Measurements from ENCODE around the gene CBLB.

Gene CBLB

GRCh38 chr3:105691053-105691452 is 177.8 kb downstream of the CBLB start:
- Histone ChIP-seq H3K27ac (ENCODE audit: low read depth, low read length) (no peak overlapping the region), H3K27me3 (ENCODE audit: control insufficient read depth, insufficient read depth, low read length) (no peaks in the 10 kb centered on the region), H3K4me1 (ENCODE audit: control insufficient read depth, insufficient read depth, low read length) (no peaks in the 10 kb centered on the region), H3K9ac (ENCODE audit: low read length) (no peak overlapping the region), H3K4me3 (ENCODE audit: low read depth, low read length) (no peak overlapping the region), H3K9me3 (ENCODE audit: control insufficient read depth, insufficient read depth, low read depth, low read length) (no peaks in the 10 kb centered on the region), H3K36me3 (ENCODE audit: control insufficient read depth, insufficient read depth, low read length) (peaks cover 11% of the 10 kb centered on the region)

DNA sequence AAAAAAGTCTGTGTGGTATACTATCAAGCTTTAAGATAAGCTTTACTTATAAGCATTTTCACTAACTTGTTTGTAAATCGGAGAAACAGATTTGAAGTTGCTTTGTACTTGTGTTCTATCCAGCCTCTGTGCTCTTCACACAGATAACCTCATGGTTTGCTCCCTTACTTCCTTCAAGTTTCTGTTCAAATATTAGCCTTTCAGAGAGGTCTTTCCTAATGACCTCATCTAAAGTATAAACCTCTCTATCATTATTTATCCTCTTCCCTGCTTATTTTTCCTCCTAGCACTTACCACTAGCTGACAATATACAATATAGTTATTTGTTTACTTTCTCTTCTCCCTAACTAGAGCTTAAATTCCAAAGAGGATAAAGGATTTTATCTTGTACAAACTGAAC is 180.0 kb downstream of the CBLB start:
- Histone ChIP-seq H3K4me1 (ENCODE audit: control insufficient read depth, insufficient read depth, low read length) (no peaks in the 10 kb centered on the region), H3K36me3 (ENCODE audit: control insufficient read depth, insufficient read depth, low read length) (peaks cover 17% of the 10 kb centered on the region), H3K4me3 (ENCODE audit: low read depth, low read length) (no peak overlapping the region), H3K27me3 (ENCODE audit: control insufficient read depth, insufficient read depth, low read length) (no peaks in the 10 kb centered on the region), H3K9ac (ENCODE audit: low read length) (no peak overlapping the region), H3K9me3 (ENCODE audit: control insufficient read depth, insufficient read depth, low read depth, low read length) (no peaks in the 10 kb centered on the region), H3K27ac (ENCODE audit: low read depth, low read length) (no peak overlapping the region)

GRCh38 chr3:105686278-105686897 is 182.4 kb downstream of the CBLB start:
- H3K4me1 ChIP-seq (ENCODE audit: control insufficient read depth, insufficient read depth, low read length): no peaks in the 10 kb centered on the region
- no peak overlapping the region for H3K27ac ChIP-seq (ENCODE audit: low read depth, low read length)
- H3K36me3 ChIP-seq (ENCODE audit: control insufficient read depth, insufficient read depth, low read length): peaks cover 11% of the 10 kb centered on the region; the same call in 1 of the 2 replicates
- H3K4me3 ChIP-seq (ENCODE audit: low read depth, low read length): no peak overlapping the region
- no peaks in the 10 kb centered on the region for H3K27me3 ChIP-seq (ENCODE audit: control insufficient read depth, insufficient read depth, low read length)
- H3K9ac ChIP-seq (ENCODE audit: low read length): no peak overlapping the region
- no peaks in the 10 kb centered on the region for H3K9me3 ChIP-seq (ENCODE audit: control insufficient read depth, insufficient read depth, low read depth, low read length)

DNA sequence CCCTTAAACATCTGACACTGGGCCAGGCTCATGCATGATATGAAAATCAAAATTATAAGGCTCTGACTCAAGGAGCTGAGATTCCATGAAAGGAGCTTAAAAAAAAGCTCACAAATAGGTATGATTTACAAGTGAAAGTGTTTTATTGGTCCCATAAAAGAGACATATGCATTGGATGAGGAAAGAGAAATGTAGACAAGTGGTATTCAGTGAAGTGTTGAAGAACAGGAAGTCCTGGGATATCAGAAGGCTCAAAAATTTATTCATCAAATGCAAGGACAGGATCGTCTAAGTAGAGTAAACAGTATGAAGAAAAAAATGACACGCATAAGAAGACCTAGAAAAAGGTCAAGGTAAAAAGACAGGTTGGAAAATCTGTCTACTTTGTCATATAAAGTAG is 188.9 kb downstream of the CBLB start:
- peaks cover 30% of the 10 kb centered on the region for H3K36me3 ChIP-seq (ENCODE audit: control insufficient read depth, insufficient read depth, low read length)

GRCh38 chr3:105678017-105678416 is 190.8 kb downstream of the CBLB start:
- Histone ChIP-seq H3K27ac (ENCODE audit: low read depth, low read length) (no peak overlapping the region), H3K36me3 (ENCODE audit: control insufficient read depth, insufficient read depth, low read length) (peaks cover 31% of the 10 kb centered on the region), H3K9me3 (ENCODE audit: control insufficient read depth, insufficient read depth, low read depth, low read length) (no peaks in the 10 kb centered on the region)

More for the DNA sequence above, 188.9 kb downstream of the CBLB start:
- H3K27me3 ChIP-seq (ENCODE audit: control insufficient read depth, insufficient read depth, low read length): no peaks in the 10 kb centered on the region
- H3K27ac ChIP-seq (ENCODE audit: low read depth, low read length): no peak overlapping the region
- no peaks in the 10 kb centered on the region for H3K4me1 ChIP-seq (ENCODE audit: control insufficient read depth, insufficient read depth, low read length)
- H3K9ac ChIP-seq (ENCODE audit: low read length): no peak overlapping the region
- no peaks in the 10 kb centered on the region for H3K9me3 ChIP-seq (ENCODE audit: control insufficient read depth, insufficient read depth, low read depth, low read length)
- no peak overlapping the region for H3K4me3 ChIP-seq (ENCODE audit: low read depth, low read length)

GRCh38 chr3:105676621-105677300 is 192.1 kb downstream of the CBLB start:
- H3K27ac ChIP-seq (ENCODE audit: low read depth, low read length): no peak overlapping the region
- H3K27me3 ChIP-seq (ENCODE audit: control insufficient read depth, insufficient read depth, low read length): no peaks in the 10 kb centered on the region
- H3K4me1 ChIP-seq (ENCODE audit: control insufficient read depth, insufficient read depth, low read length): no peaks in the 10 kb centered on the region
- peaks cover 28% of the 10 kb centered on the region for H3K36me3 ChIP-seq (ENCODE audit: control insufficient read depth, insufficient read depth, low read length)
- H3K4me3 ChIP-seq (ENCODE audit: low read depth, low read length): no peak overlapping the region
- no peak overlapping the region for H3K9ac ChIP-seq (ENCODE audit: low read length)
- no peaks in the 10 kb centered on the region for H3K9me3 ChIP-seq (ENCODE audit: control insufficient read depth, insufficient read depth, low read depth, low read length)

More at GRCh38 chr3:105678017-105678416, 190.8 kb downstream of the CBLB start:
- H3K27me3 ChIP-seq (ENCODE audit: control insufficient read depth, insufficient read depth, low read length): no peaks in the 10 kb centered on the region
- H3K4me3 ChIP-seq (ENCODE audit: low read depth, low read length): no peak overlapping the region
- no peak overlapping the region for H3K9ac ChIP-seq (ENCODE audit: low read length)
- H3K4me1 ChIP-seq (ENCODE audit: control insufficient read depth, insufficient read depth, low read length): no peaks in the 10 kb centered on the region

DNA sequence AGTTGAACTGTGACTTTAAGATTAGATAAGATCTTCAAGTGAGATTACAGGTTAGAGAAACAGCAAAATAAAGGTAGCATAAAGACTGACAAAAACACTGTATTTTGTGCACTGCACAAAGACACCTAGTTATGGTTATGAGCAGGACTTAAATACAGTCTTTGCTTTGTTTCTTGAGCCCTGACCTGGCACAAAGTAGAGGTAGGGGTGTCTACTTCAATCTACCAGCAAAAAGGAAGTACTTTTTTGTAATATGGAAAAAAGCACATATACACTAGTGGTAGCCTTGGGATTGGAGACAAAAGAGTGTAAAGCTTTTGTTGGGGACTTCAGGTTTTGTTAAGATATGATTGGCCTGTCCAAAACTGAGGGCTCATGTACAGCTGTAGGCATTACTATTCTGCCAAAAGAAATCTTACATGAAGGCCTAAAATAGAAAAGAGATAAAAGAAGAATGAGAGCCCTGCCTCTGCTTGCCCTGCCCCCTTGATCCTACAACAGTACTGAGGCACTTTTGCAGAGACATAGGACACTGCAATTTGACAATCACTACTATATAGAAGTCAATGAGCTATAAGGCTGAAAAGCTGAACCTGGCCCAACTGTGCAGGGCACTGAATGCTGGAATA is 194.3 kb downstream of the CBLB start:
- Histone ChIP-seq H3K27me3 (ENCODE audit: control insufficient read depth, insufficient read depth, low read length) (no peaks in the 10 kb centered on the region), H3K4me1 (ENCODE audit: control insufficient read depth, insufficient read depth, low read length) (no peaks in the 10 kb centered on the region), H3K36me3 (ENCODE audit: control insufficient read depth, insufficient read depth, low read length) (peaks cover 23% of the 10 kb centered on the region), H3K9ac (ENCODE audit: low read length) (no peak overlapping the region), H3K4me3 (ENCODE audit: low read depth, low read length) (no peak overlapping the region), H3K9me3 (ENCODE audit: control insufficient read depth, insufficient read depth, low read depth, low read length) (no peaks in the 10 kb centered on the region), H3K27ac (ENCODE audit: low read depth, low read length) (no peak overlapping the region)

- Histone ChIP-seq H3K4me1 (ENCODE audit: control insufficient read depth, insufficient read depth, low read length) (no peaks in the 10 kb centered on the region), H3K9me3 (ENCODE audit: control insufficient read depth, insufficient read depth, low read depth, low read length) (no peaks in the 10 kb centered on the region), H3K36me3 (ENCODE audit: control insufficient read depth, insufficient read depth, low read length) (peaks cover 28% of the 10 kb centered on the region), H3K4me3 (ENCODE audit: low read depth, low read length) (no peak overlapping the region), H3K9ac (ENCODE audit: low read length) (no peak overlapping the region), H3K27ac (ENCODE audit: low read depth, low read length) (no peak overlapping the region), H3K27me3 (ENCODE audit: control insufficient read depth, insufficient read depth, low read length) (no peaks in the 10 kb centered on the region)
Measured at GRCh38 chr3:105672996-105673395, 195.8 kb downstream of the CBLB start.

DNA sequence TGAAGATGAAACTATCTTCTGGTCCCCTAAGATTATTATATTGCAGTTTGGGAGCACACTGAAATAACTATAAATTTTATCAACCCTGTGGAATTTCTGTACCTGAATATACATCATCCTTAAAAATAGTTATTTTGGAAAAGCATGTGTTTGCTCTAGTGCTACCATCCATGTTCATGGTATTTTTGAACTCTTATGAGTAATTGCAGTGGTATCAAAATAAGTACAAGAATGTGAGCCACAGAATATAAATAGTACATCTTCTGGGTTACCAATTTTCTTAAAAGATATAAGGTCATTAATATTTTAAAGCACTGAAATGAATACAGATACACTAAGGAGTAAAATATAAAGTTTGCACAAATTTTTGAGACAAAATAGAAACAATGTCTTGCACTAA is 206.5 kb downstream of the CBLB start:
- no peak overlapping the region for H3K4me3 ChIP-seq (ENCODE audit: low read depth, low read length)
- H3K9me3 ChIP-seq (ENCODE audit: control insufficient read depth, insufficient read depth, low read depth, low read length): no peaks in the 10 kb centered on the region
- H3K4me1 ChIP-seq (ENCODE audit: control insufficient read depth, insufficient read depth, low read length): no peaks in the 10 kb centered on the region
- no peaks in the 10 kb centered on the region for H3K27me3 ChIP-seq (ENCODE audit: control insufficient read depth, insufficient read depth, low read length)
- H3K36me3 ChIP-seq (ENCODE audit: control insufficient read depth, insufficient read depth, low read length): peaks cover 9% of the 10 kb centered on the region; the same call in 1 of the 2 replicates
- H3K9ac ChIP-seq (ENCODE audit: low read length): no peak overlapping the region
- no peak overlapping the region for H3K27ac ChIP-seq (ENCODE audit: low read depth, low read length)

GRCh38 chr3:105661461-105661860 is 207.4 kb downstream of the CBLB start:
- no peak overlapping the region for H3K27ac ChIP-seq (ENCODE audit: low read depth, low read length)

More at GRCh38 chr3:105661461-105661860, 207.4 kb downstream of the CBLB start:
- H3K9me3 ChIP-seq (ENCODE audit: control insufficient read depth, insufficient read depth, low read depth, low read length): no peaks in the 10 kb centered on the region
- H3K4me1 ChIP-seq (ENCODE audit: control insufficient read depth, insufficient read depth, low read length): no peaks in the 10 kb centered on the region
- H3K4me3 ChIP-seq (ENCODE audit: low read depth, low read length): no peak overlapping the region
- H3K27me3 ChIP-seq (ENCODE audit: control insufficient read depth, insufficient read depth, low read length): no peaks in the 10 kb centered on the region
- H3K9ac ChIP-seq (ENCODE audit: low read length): no peak overlapping the region
- peaks cover 9% of the 10 kb centered on the region; the same call in 1 of the 2 replicates for H3K36me3 ChIP-seq (ENCODE audit: control insufficient read depth, insufficient read depth, low read length)
